Astrocyte (in vitro differentiated cells and primary cell): Measurements from ENCODE around the gene GPR89B. TPM values are rescaled to one million over a fixed set of nuclear protein-coding genes. Genes with fewer than 3 reads are reported as not detected.
A peak's percentile ranks its signal among the peaks of the same experiment; 100 is the strongest.
"Not testable (repeated sequence)": the region's sequence is repeated elsewhere in the genome, so short reads cannot be mapped to it uniquely, and the experiment has no call there.

Experiments
- DNase-seq: peaks from one replicate; pipeline ENCODE4 v3.0.0-alpha.2; 2010; ENCODE audit warnings: low read depth
- FAIRE-seq: peaks from 2 replicates; lab custom pipeline; 2011; peaks lifted over from hg19 to GRCh38; lab: Jason Lieb, UNC
- H2AFZ ChIP-seq: 2 replicates; pipeline ENCODE4 v1.6.0; 2012; ENCODE audit warnings: low read depth, low read length, inconsistent platforms
- H3K27ac ChIP-seq: 2 replicates; pipeline ENCODE4 v1.5.1; 2011; ENCODE audit warnings: low read depth, low read length, inconsistent platforms
- H3K27me3 ChIP-seq: 2 replicates; pipeline ENCODE4 v1.6.0; 2011; ENCODE audit warnings: low read length, inconsistent platforms; ENCODE audit not compliant: insufficient read depth
- H3K36me3 ChIP-seq: 2 replicates; pipeline ENCODE4 v1.5.1; 2011; ENCODE audit warnings: low read length, inconsistent platforms; ENCODE audit not compliant: insufficient read depth
- H3K4me1 ChIP-seq: 2 replicates; pipeline ENCODE4 v1.5.1; 2011; ENCODE audit warnings: low read length, inconsistent platforms; ENCODE audit not compliant: insufficient read depth
- H3K4me2 ChIP-seq: 2 replicates; pipeline ENCODE4 v1.6.0; 2012; ENCODE audit warnings: low read length, inconsistent platforms
- H3K4me3 ChIP-seq: 2 replicates; pipeline ENCODE4 v1.5.1; 2011; ENCODE audit warnings: low read depth, mild to moderate bottlenecking, low read length, inconsistent platforms; ENCODE audit not compliant: insufficient read depth
- H3K79me2 ChIP-seq: 2 replicates; pipeline ENCODE4 v1.6.0; 2012; ENCODE audit warnings: mild to moderate bottlenecking, low read length, inconsistent platforms; ENCODE audit not compliant: insufficient read depth
- H3K9ac ChIP-seq: 2 replicates; pipeline ENCODE4 v1.6.0; 2012; ENCODE audit warnings: mild to moderate bottlenecking, low read length, inconsistent platforms
- H3K9me3 ChIP-seq: 2 replicates; pipeline ENCODE4 v1.5.1; 2012; ENCODE audit warnings: low read depth, mild to moderate bottlenecking, low read length, inconsistent platforms; ENCODE audit not compliant: insufficient read depth
- H4K20me1 ChIP-seq: 2 replicates; pipeline ENCODE4 v1.6.0; 2012; ENCODE audit warnings: low read length, inconsistent platforms; ENCODE audit not compliant: insufficient read depth
- H3K27ac Mint-ChIP-seq: one replicate; pipeline ENCODE4 v1.8.0; 2021; ENCODE audit warnings: mild to moderate bottlenecking, mixed read lengths; ENCODE audit not compliant: unreplicated experiment
- H3K27me3 Mint-ChIP-seq: one replicate; pipeline ENCODE4 v1.8.0; 2021; ENCODE audit warnings: low read depth, mixed read lengths; ENCODE audit not compliant: unreplicated experiment
- H3K36me3 Mint-ChIP-seq: one replicate; pipeline ENCODE4 v1.8.0; 2021; ENCODE audit warnings: low read depth, mixed read lengths; ENCODE audit not compliant: unreplicated experiment
- H3K4me1 Mint-ChIP-seq: one replicate; pipeline ENCODE4 v1.8.0; 2021; ENCODE audit warnings: low read depth, mixed read lengths; ENCODE audit not compliant: unreplicated experiment
- H3K4me3 Mint-ChIP-seq: one replicate; pipeline ENCODE4 v1.8.0; 2021; ENCODE audit warnings: mild to moderate bottlenecking, moderate library complexity, mixed read lengths; ENCODE audit not compliant: unreplicated experiment
- H3K9me3 Mint-ChIP-seq: one replicate; pipeline ENCODE4 v1.8.0; 2021; ENCODE audit warnings: mild to moderate bottlenecking, mixed read lengths; ENCODE audit not compliant: unreplicated experiment
- CTCF ChIP-seq: IDR thresholded peaks from 2 replicates; pipeline ENCODE4 v1.5.1; 2011; ENCODE audit warnings: low read depth, mild to moderate bottlenecking, inconsistent platforms, low read length, moderate library complexity; ENCODE audit not compliant: insufficient read depth
- EZH2 ChIP-seq: IDR thresholded peaks from 2 replicates; pipeline ENCODE4 v1.6.1; 2012; ENCODE audit warnings: mild to moderate bottlenecking, low read length, inconsistent platforms; ENCODE audit not compliant: insufficient read depth
- total RNA-seq: library from RNA; stranded (reverse); gene quantifications from 2 replicates; pipeline ENCODE4 v1.2.1, GENCODE V29; 2021

GPR89B gene
- total RNA-seq, 1 donor from 2014 or later, result 13.0 TPM

GRCh38 chr1:148010527-148010926 lies 82.3 kb downstream of the GPR89B start:
- Mint-ChIP-seq H3K27me3 (peaks cover 39% of the 10 kb centered on the region), H3K27ac (no peak overlapping the region), H3K36me3 (peaks cover 2% of the 10 kb centered on the region), H3K4me3 (no peak overlapping the region), H3K9me3 (no peaks in the 10 kb centered on the region), H3K4me1 (no peaks in the 10 kb centered on the region)
- no peak for DNase-seq
- Histone ChIP-seq H3K4me1 (no peaks in the 10 kb centered on the region), H4K20me1 (no peaks in the 10 kb centered on the region), H3K9me3 (no peaks in the 10 kb centered on the region), H3K4me2 (no peak overlapping the region), H3K4me3 (no peak overlapping the region), H2AFZ (no peak overlapping the region), H3K9ac (no peak overlapping the region), H3K27ac (no peak overlapping the region), H3K36me3 (no peaks in the 10 kb centered on the region), H3K27me3 (peaks cover 20% of the 10 kb centered on the region), H3K79me2 (no peaks in the 10 kb centered on the region)
- TF ChIP-seq CTCF (no peak), EZH2 (no peak)
- no peak for FAIRE-seq

DNA sequence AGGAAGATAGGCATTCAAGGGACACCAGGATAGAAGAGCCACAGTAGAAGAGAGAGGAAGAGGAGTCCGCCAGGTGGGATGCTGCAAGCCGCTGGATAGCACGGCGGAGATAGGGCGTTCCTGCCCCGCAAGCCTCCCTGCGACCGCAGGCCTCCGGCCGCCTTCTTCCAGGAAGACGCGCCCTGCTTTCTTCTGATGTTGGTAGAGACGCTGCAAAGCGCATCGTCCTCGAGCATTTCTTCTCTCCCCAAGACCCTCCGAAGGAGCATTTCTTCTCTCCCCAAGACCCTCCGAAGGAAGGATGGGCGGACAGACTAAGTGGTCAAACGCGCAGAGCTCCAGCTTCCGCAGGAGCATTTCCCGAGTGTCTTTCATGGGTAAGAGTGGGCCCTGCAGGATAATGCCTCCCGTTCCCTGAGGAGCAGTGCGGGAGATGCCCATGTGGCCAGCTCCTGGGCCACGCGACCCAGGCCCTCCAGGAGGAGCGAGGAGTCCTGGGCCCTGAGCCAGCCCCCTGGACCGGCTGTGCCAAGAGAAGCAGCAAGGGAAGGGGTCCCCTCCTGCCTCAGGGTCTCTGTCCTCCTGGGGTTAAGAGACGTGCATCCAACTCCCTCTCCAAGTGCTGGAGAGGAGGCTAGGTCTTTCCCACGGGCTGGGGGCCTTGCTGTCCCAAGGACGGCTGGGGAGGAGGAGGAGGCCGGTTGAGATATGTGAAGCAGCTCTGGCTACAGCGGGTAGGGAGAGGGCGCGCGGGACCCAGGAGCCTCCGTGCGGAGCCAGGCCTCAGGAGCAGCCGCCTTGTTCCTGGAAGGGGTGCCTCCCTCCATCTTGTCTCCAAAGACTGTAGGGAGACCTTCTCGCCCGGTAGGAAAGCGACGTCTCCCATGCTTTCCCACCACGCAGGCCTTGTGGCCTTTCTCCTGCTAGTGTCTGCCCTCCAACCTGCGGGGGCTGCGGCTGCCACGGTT lies 85.2 kb downstream of the GPR89B start:
- not testable (repeated sequence) for H3K4me2 ChIP-seq, H3K79me2 ChIP-seq, H3K4me3 Mint-ChIP-seq, H3K4me1 ChIP-seq, H4K20me1 ChIP-seq, H3K4me3 ChIP-seq, H3K27ac ChIP-seq, H3K4me1 Mint-ChIP-seq, H3K36me3 Mint-ChIP-seq, FAIRE-seq, H2AFZ ChIP-seq, H3K27ac Mint-ChIP-seq, H3K9me3 Mint-ChIP-seq, H3K36me3 ChIP-seq, H3K9ac ChIP-seq, H3K9me3 ChIP-seq, DNase-seq
- H3K27me3 ChIP-seq, result peaks cover 20% of the 10 kb centered on the region
- TF ChIP-seq EZH2, result peak; percentile 43
- H3K27me3 Mint-ChIP-seq, result peaks cover 41% of the 10 kb centered on the region

DNA sequence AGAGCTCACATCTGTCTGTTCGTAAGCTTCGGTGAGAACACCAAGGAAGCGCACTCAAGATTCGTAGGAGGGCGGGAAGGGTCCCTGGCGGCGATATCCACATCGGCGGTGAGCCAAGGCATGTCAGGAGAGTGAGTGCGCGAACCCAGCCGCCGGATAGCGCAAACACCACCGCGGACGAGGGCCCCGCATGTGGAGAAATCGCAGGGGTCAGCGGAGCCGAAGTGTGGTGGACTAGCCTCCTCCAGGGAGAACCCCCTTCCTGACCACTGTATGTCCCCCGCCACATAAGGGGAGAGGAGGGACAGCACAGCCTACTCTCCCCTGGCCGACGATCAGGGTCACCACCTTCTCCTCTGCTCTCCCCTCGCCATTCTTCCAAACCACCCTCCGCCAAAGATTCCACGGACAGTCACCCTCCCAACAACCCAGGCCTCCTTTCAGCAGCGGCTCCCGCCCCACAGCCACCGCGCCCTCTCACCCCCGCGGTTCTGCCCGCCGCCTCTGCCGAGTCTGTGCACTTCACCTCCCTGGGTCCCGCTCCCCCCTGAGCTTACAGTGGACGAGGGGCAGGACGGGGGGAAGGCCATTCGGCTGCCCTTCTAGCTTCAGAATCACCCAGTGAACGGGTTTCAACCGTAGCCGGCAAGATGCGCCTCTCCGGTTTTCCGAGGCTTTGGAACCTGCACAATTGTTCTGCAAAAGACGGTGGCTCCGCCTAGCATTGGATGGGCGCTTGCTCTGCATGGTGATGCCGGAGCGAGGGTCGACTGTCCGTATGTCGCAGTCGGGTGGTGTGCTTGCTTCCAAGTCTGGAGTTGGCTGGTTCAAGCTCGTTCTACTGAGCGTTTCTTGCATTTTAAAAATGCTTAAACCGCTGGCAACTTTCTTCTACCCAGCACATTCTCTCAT lies 86.3 kb downstream of the GPR89B start:
- H3K9ac ChIP-seq, DNase-seq, H3K27ac ChIP-seq, H3K4me3 ChIP-seq, H3K27ac Mint-ChIP-seq, H3K4me1 Mint-ChIP-seq, H2AFZ ChIP-seq, H3K4me1 ChIP-seq, H4K20me1 ChIP-seq, H3K9me3 Mint-ChIP-seq, H3K36me3 Mint-ChIP-seq, H3K36me3 ChIP-seq, FAIRE-seq, H3K9me3 ChIP-seq, H3K4me3 Mint-ChIP-seq, H3K79me2 ChIP-seq: not testable (repeated sequence)
- Histone ChIP-seq H3K27me3 (peaks cover 20% of the 10 kb centered on the region), H3K4me2 (peak overlapping the region; percentile 65)
- peaks cover 40% of the 10 kb centered on the region for H3K27me3 Mint-ChIP-seq

- H3K4me3 ChIP-seq, H3K27me3 ChIP-seq, H3K9ac ChIP-seq, FAIRE-seq, H3K4me3 Mint-ChIP-seq, H3K36me3 ChIP-seq, H3K27ac Mint-ChIP-seq, DNase-seq, H3K4me1 Mint-ChIP-seq, H3K9me3 Mint-ChIP-seq, H3K36me3 Mint-ChIP-seq, H3K9me3 ChIP-seq, H3K27ac ChIP-seq, H4K20me1 ChIP-seq, H3K4me2 ChIP-seq, H2AFZ ChIP-seq, H3K4me1 ChIP-seq, H3K27me3 Mint-ChIP-seq, H3K79me2 ChIP-seq: not testable (repeated sequence)
Measured at GRCh38 chr1:148024918-148025317, 96.7 kb downstream of the GPR89B start.

GRCh38 chr1:148027004-148027403 lies 98.8 kb downstream of the GPR89B start:
- H2AFZ ChIP-seq, H3K4me1 ChIP-seq, H3K9me3 Mint-ChIP-seq, H3K27ac ChIP-seq, H4K20me1 ChIP-seq, DNase-seq, H3K27me3 Mint-ChIP-seq, H3K4me3 ChIP-seq, H3K4me1 Mint-ChIP-seq, H3K4me2 ChIP-seq, FAIRE-seq, H3K36me3 Mint-ChIP-seq, H3K9ac ChIP-seq, H3K27me3 ChIP-seq, H3K27ac Mint-ChIP-seq, H3K4me3 Mint-ChIP-seq, H3K79me2 ChIP-seq, H3K9me3 ChIP-seq, H3K36me3 ChIP-seq: not testable (repeated sequence)
